ENCODE results near the gene ELOF1. TPM values are rescaled to one million over a fixed set of nuclear protein-coding genes. Genes with fewer than 3 reads are reported as not detected.
"Not testable (repeated sequence)": the region's sequence is repeated elsewhere in the genome, so short reads cannot be mapped to it uniquely, and the experiment has no call there.

ELOF1 gene
- total RNA-seq: 28.1 and 30.3 TPM in 2 replicates
- 72.6 and 81.1 TPM in 2 replicates for polyA plus RNA-seq

GRCh38 chr19:11558881-11559828 lies at the start of gene ELOF1:
Gene ELOF1, minus strand, starts transcription at chr19:11559230. Its CDS starts 4,883 bp downstream, at chr19:11554347.
- Histone ChIP-seq H3K27me3 (no peaks in the 10 kb centered on the region), H3K27ac (peak within 1 kb of the TSS; percentile 67), H3K4me1 (ENCODE audit: insufficient read depth) (peaks cover 13% of the 10 kb centered on the region), H4K20me1 (ENCODE audit: insufficient read depth, poor library complexity, severe bottlenecking) (peaks cover 24% of the 10 kb centered on the region), H2AFZ (peak within 1 kb of the TSS; percentile 87), H3K79me2 (peaks cover 30% of the 10 kb centered on the region), H3K9me2 (replicated peaks; ENCODE audit: insufficient read depth) (no peaks in the 10 kb centered on the region), H3K4me2 (peak within 1 kb of the TSS; percentile 85), H3K36me3 (replicated peaks; ENCODE audit: insufficient read depth, low read depth) (no peaks in the 10 kb centered on the region), H3K4me3 (peak within 1 kb of the TSS; percentile 53), H3K9me3 (ENCODE audit: low read depth) (no peaks in the 10 kb centered on the region)
- WGBS (ENCODE audit: low lambda C conversion rate, missing lambda C conversion rate): 7% methylated on average over 54 of the region's 57 CpGs
- TF ChIP-seq EZH2phosphoT487 (IDR thresholded peaks at IDR 0.05; ENCODE audit: low read depth, severe bottlenecking, unreplicated experiment) (no peak), EZH2 (IDR thresholded peaks at IDR 0.05; ENCODE audit: borderline replicate concordance) (no peak), CTCF (IDR thresholded peaks at IDR 0.05; ENCODE audit: poor library complexity) (peak; percentile 28)
- peak; percentile 100 for DNase-seq (ENCODE audit: low spot score)

DNA sequence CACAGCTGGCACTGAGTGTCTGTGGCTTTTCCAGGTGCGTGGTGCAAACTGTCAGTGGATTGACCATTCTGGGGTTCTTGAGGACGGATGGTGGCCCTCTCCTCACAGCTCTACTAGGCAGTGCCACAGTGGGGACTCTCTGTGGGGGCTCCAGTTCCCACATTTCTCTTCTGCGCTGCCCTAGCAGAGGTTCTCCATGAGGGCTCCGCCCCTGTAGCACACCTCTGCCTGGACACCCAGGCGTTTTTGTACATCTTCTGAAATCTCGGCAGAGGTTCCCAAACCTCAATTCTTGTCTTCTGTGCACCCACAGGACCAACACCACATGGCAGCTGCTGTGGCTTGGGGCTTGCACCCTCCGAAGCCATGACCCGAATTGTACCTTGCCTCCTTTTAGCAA lies 47.5 kb upstream of the ELOF1 start:
- H3K79me2 ChIP-seq: peaks cover 98% of the 10 kb centered on the region
- no peaks in the 10 kb centered on the region for H3K27me3 ChIP-seq
- no peak overlapping the region for H3K4me2 ChIP-seq
- WGBS (ENCODE audit: low lambda C conversion rate, missing lambda C conversion rate): 97% methylated on average over 8 of the region's 8 CpGs
- no peaks in the 10 kb centered on the region for H3K9me2 ChIP-seq (replicated peaks; ENCODE audit: insufficient read depth)
- H3K9me3 ChIP-seq (ENCODE audit: low read depth): no peaks in the 10 kb centered on the region
- no peaks in the 10 kb centered on the region for H3K36me3 ChIP-seq (replicated peaks; ENCODE audit: insufficient read depth, low read depth)
- H2AFZ ChIP-seq: no peak overlapping the region
- TF ChIP-seq EZH2 (IDR thresholded peaks at IDR 0.05; ENCODE audit: borderline replicate concordance): no peak
- no peak for TF ChIP-seq EZH2phosphoT487 (IDR thresholded peaks at IDR 0.05; ENCODE audit: low read depth, severe bottlenecking, unreplicated experiment)
- TF ChIP-seq CTCF (IDR thresholded peaks at IDR 0.05; ENCODE audit: poor library complexity): no peak
- no peak overlapping the region for H3K27ac ChIP-seq
- no peak overlapping the region for H3K4me3 ChIP-seq
- no peaks in the 10 kb centered on the region for H3K4me1 ChIP-seq (ENCODE audit: insufficient read depth)
- no peak for DNase-seq (ENCODE audit: low spot score)
- peaks cover 6% of the 10 kb centered on the region for H4K20me1 ChIP-seq (ENCODE audit: insufficient read depth, poor library complexity, severe bottlenecking)

GRCh38 chr19:11599704-11600103 lies 40.7 kb upstream of the ELOF1 start:
- peaks cover 72% of the 10 kb centered on the region for H3K79me2 ChIP-seq
- H2AFZ ChIP-seq; H3K27me3 ChIP-seq; DNase-seq (ENCODE audit: low spot score); H3K36me3 ChIP-seq (replicated peaks; ENCODE audit: insufficient read depth, low read depth); H3K27ac ChIP-seq; H3K9me3 ChIP-seq (ENCODE audit: low read depth); H3K4me2 ChIP-seq; H3K4me3 ChIP-seq; H3K9me2 ChIP-seq (replicated peaks; ENCODE audit: insufficient read depth): not testable (repeated sequence)
- 98% methylated on average over 8 of the region's 8 CpGs for WGBS (ENCODE audit: low lambda C conversion rate, missing lambda C conversion rate)
- peaks cover 11% of the 10 kb centered on the region for H3K4me1 ChIP-seq (ENCODE audit: insufficient read depth)
- H4K20me1 ChIP-seq (ENCODE audit: insufficient read depth, poor library complexity, severe bottlenecking): peaks cover 20% of the 10 kb centered on the region

GRCh38 chr19:11598746-11599145 lies 39.7 kb upstream of the ELOF1 start:
- Histone ChIP-seq H2AFZ (no peak overlapping the region), H3K9me3 (ENCODE audit: low read depth) (no peaks in the 10 kb centered on the region), H3K4me2 (peak overlapping the region; percentile 85), H3K4me1 (ENCODE audit: insufficient read depth) (peaks cover 11% of the 10 kb centered on the region), H3K27me3 (no peaks in the 10 kb centered on the region), H3K4me3 (peak overlapping the region; percentile 89), H3K36me3 (replicated peaks; ENCODE audit: insufficient read depth, low read depth) (no peaks in the 10 kb centered on the region), H3K27ac (peak overlapping the region; percentile 98), H4K20me1 (ENCODE audit: insufficient read depth, poor library complexity, severe bottlenecking) (peaks cover 20% of the 10 kb centered on the region), H3K9me2 (replicated peaks; ENCODE audit: insufficient read depth) (no peaks in the 10 kb centered on the region), H3K79me2 (peaks cover 62% of the 10 kb centered on the region)
- TF ChIP-seq CTCF (IDR thresholded peaks at IDR 0.05; ENCODE audit: poor library complexity): no peak
- TF ChIP-seq EZH2phosphoT487 (IDR thresholded peaks at IDR 0.05; ENCODE audit: low read depth, severe bottlenecking, unreplicated experiment): no peak
- no peak for TF ChIP-seq EZH2 (IDR thresholded peaks at IDR 0.05; ENCODE audit: borderline replicate concordance)
- no peak for DNase-seq (ENCODE audit: low spot score)
- 98% methylated on average over 2 of the region's 2 CpGs for WGBS (ENCODE audit: low lambda C conversion rate, missing lambda C conversion rate)

Data from hepatocyte (in vitro differentiated cells).